ENCODE results near the gene RHOU.

GRCh38 chr1:228702433-228702832, 32.8 kb upstream of the RHOU start:
- TF ChIP-seq CTCF (IDR thresholded peaks at IDR 0.05) (no peak), POLR2A (IDR thresholded peaks at IDR 0.05) (no peak)
